ENCODE measurements around the gene HMGB2. TPM values are rescaled to one million over a fixed set of nuclear protein-coding genes. Genes with fewer than 3 reads are reported as not detected.

HMGB2 gene
- polyA plus RNA-seq, 1 donor from 2014 or later = 128 TPM

DNA sequence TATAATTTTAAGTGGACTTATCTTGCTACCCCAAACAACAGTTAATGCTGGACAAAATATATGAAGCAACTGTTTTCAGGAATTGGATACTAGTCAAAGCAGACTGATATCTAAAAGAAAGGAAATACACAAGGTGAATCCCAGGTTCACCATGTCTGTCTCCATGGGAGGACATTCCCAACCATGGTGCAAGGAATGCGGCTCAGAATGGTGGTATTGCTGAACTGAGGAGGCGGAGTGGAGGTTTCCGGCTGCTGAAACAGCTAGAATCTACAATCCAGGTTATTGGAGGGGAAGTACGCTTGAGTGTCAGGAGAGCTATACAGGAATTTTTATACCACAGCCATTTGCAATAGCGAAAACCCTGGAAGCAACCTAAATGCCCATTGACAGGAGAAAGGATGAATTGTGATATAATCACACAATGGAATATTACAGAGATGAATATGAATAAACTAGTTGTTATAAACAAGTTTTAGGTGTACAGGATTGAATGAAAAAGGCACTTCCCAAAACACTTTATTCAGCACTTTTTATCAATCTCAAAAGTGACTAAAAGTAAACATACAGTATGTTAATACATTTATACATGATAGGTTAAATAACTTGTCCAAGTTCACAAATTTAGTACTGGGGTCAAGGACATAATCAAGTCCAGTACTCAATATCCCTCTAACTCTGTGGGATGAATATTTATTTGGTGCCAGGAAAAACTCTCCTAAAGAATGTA, 9.0 kb downstream of the HMGB2 start:
- Mint-ChIP-seq H3K36me3 (peaks cover 7% of the 10 kb centered on the region), H3K27ac (peak overlapping the region in 1 of 3 donors; percentile 29), H3K4me1 (no peaks in the 10 kb centered on the region), H3K27me3 (no peaks in the 10 kb centered on the region), H3K4me3 (no peak overlapping the region), H3K9me3 (no peaks in the 10 kb centered on the region)

DNA sequence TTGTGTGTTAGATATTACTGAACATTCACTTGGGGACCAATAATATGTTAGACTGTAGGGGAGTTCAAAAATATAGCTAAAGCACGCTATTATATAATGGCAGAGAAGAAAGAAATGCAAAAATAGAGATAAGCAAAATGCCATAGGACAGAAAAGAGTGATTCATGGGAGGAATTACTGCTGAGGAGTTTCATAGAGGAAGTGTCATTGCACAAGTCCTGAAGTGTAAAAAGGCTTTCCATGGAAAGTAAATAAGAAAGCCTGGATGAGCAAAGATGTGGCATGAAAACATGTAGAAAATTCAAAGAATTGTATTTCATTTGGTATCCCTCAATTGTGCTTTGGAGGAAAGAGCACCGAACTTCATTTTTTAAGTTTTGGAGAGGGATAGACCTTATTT, 14.5 kb downstream of the HMGB2 start:
- Mint-ChIP-seq H3K4me1 (peaks cover 0 to 2% (median 0%) of the 10 kb centered on the region in 3 donors), H3K36me3 (peaks cover 5% of the 10 kb centered on the region), H3K27ac (no peak overlapping the region), H3K9me3 (no peaks in the 10 kb centered on the region), H3K27me3 (no peaks in the 10 kb centered on the region), H3K4me3 (no peak overlapping the region)

DNA sequence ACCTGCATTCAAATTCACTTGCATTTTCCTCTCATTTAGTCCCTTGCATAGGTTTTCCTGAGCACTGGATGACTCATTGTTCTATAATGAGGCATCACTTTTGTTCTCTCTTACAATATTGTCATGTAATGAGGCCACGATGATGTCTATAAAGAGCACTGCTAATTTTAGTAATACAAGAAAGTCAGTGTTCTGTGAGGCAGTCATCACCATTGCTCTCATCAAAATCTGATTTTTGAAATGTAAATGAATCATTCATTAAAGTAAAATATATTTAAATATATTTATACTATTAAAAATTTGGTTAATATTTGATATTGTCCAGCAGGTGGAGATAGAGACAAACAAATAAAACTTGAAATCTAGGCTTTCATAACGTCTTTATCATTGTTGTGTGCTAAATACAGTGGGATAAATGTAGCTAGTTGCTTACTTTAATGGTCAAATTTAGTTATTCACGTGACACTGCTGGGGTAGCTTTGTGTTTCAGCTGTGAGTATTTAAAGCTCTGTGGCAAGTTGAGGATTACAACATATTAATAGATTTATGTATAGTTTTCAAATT, 15.4 kb downstream of the HMGB2 start:
- no peaks in the 10 kb centered on the region for H3K27me3 Mint-ChIP-seq
- H3K4me3 Mint-ChIP-seq = no peak overlapping the region
- H3K27ac Mint-ChIP-seq = no peak overlapping the region
- no peaks in the 10 kb centered on the region for H3K9me3 Mint-ChIP-seq
- peaks cover 0 to 2% (median 0%) of the 10 kb centered on the region in 3 donors for H3K4me1 Mint-ChIP-seq
- peaks cover 5% of the 10 kb centered on the region for H3K36me3 Mint-ChIP-seq

DNA sequence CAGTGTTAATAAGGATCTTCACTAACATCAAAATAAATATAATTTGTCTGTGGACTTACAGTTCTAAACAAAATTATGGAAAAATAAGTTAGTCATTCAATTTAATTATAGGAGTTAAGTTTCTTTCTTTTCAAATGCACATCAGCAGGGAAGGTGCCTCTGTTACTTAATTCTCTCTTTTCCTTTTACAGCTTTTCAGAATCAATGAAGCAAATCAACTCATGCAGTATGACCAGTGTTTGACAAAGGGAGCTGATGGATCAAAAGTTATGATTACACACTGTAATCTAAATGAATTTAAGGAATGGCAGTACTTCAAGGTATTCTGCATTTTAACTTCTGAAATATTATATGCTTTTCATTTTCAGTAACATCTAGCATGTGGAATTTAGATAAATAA, 15.9 kb downstream of the HMGB2 start:
- H3K27ac Mint-ChIP-seq = no peak overlapping the region
- peaks cover 5% of the 10 kb centered on the region for H3K36me3 Mint-ChIP-seq
- no peak overlapping the region for H3K4me3 Mint-ChIP-seq
- peaks cover 0 to 2% (median 0%) of the 10 kb centered on the region in 3 donors for H3K4me1 Mint-ChIP-seq
- H3K27me3 Mint-ChIP-seq = no peaks in the 10 kb centered on the region
- no peaks in the 10 kb centered on the region for H3K9me3 Mint-ChIP-seq

DNA sequence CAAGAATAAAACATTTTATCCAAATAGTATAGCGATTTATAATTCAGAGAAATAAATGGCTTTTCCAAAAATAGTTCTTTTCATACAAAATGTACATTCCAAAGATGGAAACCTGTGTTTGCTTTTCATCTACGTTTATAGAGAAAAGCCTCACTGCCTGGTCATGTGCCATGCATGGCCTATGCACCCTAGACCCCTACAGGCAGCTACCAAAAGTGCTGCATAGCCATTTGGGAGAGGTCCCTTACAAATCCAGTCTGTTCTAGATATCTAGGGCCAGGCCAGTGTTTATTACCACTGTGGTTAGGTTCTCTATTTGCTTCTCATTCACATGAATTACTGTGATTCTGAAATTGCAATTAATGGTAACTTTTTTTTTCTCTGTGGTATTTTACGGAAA, 17.2 kb downstream of the HMGB2 start:
- H3K4me3 Mint-ChIP-seq = no peak overlapping the region

DNA sequence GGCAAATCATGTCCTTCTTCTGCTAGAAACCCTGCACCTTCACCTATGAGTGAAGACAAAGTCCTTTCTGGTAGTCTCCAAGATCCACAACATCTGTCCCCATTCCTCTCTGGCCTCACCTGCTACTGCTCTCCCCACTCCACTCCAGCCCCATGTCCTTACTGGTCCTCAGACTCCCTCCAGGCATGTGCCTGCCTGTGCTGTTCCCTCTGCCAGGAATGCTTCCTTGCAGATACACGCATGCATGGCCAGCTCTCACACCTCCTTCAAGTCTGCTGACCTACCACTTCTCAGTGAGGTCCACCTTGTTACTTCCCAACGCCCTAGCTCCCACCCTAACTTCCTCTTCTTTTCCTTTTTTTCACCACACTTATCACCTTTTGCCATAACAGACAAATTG, 18.1 kb downstream of the HMGB2 start:
- H3K4me1 Mint-ChIP-seq = peaks cover 0 to 2% (median 0%) of the 10 kb centered on the region in 3 donors
- peaks cover 3% of the 10 kb centered on the region for H3K36me3 Mint-ChIP-seq
- no peak overlapping the region for H3K4me3 Mint-ChIP-seq
- no peaks in the 10 kb centered on the region for H3K27me3 Mint-ChIP-seq
- H3K9me3 Mint-ChIP-seq = no peaks in the 10 kb centered on the region
- H3K27ac Mint-ChIP-seq = no peak overlapping the region

More for the DNA sequence above, 17.2 kb downstream of the HMGB2 start:
- Mint-ChIP-seq H3K4me1 (peaks cover 0 to 2% (median 0%) of the 10 kb centered on the region in 3 donors), H3K36me3 (peaks cover 6% of the 10 kb centered on the region), H3K9me3 (no peaks in the 10 kb centered on the region), H3K27me3 (no peaks in the 10 kb centered on the region), H3K27ac (no peak overlapping the region)

DNA sequence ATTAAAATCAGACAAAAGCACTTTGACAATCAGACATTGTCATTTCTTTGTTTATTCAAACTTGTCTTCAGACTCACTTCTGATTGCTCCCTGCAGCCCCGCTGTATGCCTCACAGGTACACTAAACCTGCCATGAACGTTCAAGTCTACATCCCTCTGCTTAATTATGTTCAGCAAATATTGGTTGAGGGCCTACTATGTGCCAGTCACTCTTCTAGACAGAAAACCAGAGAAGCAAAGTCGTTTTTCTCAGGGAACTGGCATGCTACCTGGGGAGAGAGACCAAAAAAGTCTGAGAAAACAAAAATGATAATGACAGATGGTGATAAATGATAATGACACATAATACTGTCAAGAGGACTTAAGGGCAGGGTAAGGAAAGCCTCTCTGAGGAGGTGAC, 19.4 kb downstream of the HMGB2 start:
- Mint-ChIP-seq H3K4me3 (no peak overlapping the region), H3K9me3 (no peaks in the 10 kb centered on the region), H3K4me1 (peaks cover 0 to 2% (median 2%) of the 10 kb centered on the region in 3 donors), H3K27me3 (no peaks in the 10 kb centered on the region), H3K27ac (no peak overlapping the region), H3K36me3 (peaks cover 2% of the 10 kb centered on the region)

DNA sequence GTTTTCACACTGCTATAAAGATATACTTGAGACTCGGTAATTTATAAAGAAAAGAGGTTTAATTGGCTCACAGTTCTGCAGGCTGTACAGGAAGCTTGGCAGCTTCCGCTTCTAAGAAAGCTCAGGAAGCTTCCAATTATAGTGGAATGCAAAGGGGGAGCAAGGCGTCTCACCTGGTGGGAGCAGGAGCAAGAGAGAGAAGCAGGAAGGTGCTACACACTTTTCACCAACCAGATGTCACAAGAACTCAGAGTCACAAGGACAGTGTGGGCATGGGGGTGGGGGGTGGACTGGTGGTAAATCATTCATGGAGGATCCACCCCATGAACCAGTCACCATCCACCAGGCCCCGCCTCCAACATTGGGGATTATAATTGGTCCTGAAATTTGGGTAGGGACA, 22.8 kb downstream of the HMGB2 start:
- Mint-ChIP-seq H3K4me1 (peaks cover 0 to 2% (median 0%) of the 10 kb centered on the region in 3 donors), H3K9me3 (no peaks in the 10 kb centered on the region), H3K27me3 (no peaks in the 10 kb centered on the region), H3K27ac (no peak overlapping the region), H3K36me3 (peaks cover 2% of the 10 kb centered on the region), H3K4me3 (no peak overlapping the region)

DNA sequence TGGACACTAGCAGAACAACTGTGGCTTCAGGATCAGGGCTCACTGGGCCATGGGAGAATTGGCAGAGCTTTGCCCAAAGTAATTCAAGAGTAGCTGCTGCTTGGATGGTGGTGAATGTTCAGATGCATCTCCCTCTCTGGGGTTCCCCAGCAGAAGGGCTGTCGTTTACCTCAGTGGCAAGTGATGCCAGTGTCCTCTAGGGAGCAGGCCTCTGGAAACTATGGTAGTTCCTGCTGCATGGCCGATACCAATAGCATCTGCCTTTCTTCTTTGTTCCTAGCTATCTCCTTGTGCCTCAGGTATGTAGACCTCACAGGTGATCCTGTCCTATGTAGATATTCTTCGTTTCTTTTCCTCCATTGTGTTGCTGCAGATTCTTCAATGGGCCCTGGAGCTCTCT, 26.4 kb downstream of the HMGB2 start:
- H3K4me3 Mint-ChIP-seq = no peak overlapping the region
- H3K36me3 Mint-ChIP-seq = peaks cover 19% of the 10 kb centered on the region
- no peak overlapping the region for H3K27ac Mint-ChIP-seq
- H3K4me1 Mint-ChIP-seq = peaks cover 0 to 3% (median 0%) of the 10 kb centered on the region in 3 donors
- no peaks in the 10 kb centered on the region for H3K27me3 Mint-ChIP-seq
- peaks cover 0 to 4% (median 2%) of the 10 kb centered on the region in 3 donors for H3K9me3 Mint-ChIP-seq

DNA sequence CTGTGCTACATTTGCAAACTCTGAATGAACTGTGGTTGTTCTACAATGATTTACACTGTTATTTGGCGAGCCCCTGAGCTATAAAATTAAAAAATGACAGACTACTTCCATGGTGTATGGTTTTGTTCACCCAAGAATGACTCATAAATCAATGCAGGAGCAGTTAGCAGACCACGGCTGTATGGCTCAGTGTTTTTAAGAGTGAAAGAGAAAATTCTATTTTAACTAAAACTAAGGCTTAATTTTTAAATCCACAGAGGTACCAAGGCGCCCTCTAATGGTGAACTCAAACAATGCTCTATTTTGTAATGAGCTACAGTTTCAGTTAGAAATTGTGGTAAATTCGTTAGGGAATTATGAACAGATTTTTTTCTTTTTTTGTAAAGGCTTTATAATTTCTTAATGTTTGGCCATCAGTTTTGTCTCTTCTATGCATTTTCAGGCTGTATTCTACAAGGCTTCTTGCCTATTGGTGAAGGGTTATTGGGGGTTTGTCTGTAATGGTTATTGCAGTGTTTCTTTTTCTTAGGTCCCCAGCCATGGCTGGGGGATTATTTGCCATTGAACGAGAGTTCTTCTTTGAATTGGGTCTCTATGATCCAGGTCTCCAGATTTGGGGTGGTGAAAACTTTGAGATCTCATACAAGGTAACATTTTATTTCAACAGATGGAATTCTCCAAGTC, 32.5 kb downstream of the HMGB2 start:
- Mint-ChIP-seq H3K4me1 (peaks cover 3 to 6% (median 3%) of the 10 kb centered on the region in 3 donors), H3K36me3 (peaks cover 19% of the 10 kb centered on the region), H3K4me3 (no peak overlapping the region), H3K9me3 (peaks cover 0 to 4% (median 2%) of the 10 kb centered on the region in 3 donors), H3K27me3 (no peaks in the 10 kb centered on the region), H3K27ac (peak overlapping the region in 1 of 3 donors; percentile 20)

DNA sequence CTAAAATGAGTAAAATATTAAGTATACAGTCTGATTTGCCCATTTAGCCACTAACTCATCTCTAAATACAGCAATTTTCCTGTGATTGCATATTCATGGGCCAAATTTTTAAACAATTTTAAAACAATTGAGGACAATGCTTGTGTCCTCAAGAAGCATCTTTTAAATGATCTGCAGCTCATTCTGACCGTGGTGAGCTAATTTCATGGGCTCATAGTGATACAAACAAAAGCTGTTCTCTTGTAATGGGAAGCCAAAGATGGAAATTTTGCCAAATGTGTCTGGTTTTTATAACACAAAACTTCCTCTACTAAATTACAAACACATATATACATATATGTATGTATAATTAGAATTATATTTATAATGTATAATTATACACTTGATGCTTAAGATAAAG, 39.7 kb downstream of the HMGB2 start:
- Mint-ChIP-seq H3K9me3 (no peaks in the 10 kb centered on the region), H3K27me3 (no peaks in the 10 kb centered on the region), H3K36me3 (no peaks in the 10 kb centered on the region), H3K4me1 (no peaks in the 10 kb centered on the region), H3K27ac (peak overlapping the region in 1 of 3 donors; percentile 23), H3K4me3 (no peak overlapping the region)

DNA sequence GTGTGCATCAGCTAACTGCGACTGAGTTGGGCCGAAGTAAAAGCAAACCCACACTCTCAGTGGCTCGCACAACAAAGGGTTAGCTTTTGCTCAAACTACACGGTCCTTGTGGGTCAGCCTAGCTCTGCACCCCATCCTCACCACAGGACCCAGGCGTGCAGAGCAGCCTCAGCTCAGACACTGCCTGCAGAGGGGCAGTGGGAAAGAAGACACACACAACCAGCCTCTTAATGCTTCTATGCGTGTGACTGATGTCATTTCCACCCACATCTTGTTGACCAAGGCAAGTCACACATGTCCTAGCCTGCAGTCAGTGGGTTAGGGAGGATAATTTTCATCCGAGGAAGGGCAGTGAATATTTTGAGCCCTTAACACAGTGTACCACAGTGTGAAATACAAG, 40.5 kb downstream of the HMGB2 start:
- H3K4me1 Mint-ChIP-seq = peaks cover 0 to 1% (median 0%) of the 10 kb centered on the region in 3 donors
- peak overlapping the region in 1 of 3 donors; percentile 39 for H3K27ac Mint-ChIP-seq
- no peaks in the 10 kb centered on the region for H3K9me3 Mint-ChIP-seq
- H3K4me3 Mint-ChIP-seq = no peak overlapping the region
- no peaks in the 10 kb centered on the region for H3K36me3 Mint-ChIP-seq
- H3K27me3 Mint-ChIP-seq = no peaks in the 10 kb centered on the region

DNA sequence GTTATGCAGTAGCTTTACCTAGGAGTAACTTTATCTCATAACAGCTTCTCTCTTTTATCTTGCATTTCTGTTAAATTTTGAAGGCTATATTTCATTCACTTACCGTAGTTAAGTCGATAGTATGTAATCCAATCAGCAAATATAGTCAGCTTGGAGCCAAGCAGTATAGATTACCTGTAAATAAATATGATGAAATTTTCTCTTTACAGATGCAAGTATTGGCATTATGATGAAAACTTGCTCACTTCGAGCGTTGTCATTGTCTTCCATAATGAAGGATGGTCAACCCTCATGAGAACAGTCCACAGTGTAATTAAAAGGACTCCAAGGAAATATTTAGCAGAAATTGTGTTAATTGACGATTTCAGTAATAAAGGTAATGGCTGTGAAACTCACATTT, 42.3 kb downstream of the HMGB2 start:
- Mint-ChIP-seq H3K27ac (no peak overlapping the region), H3K27me3 (no peaks in the 10 kb centered on the region), H3K4me1 (peaks cover 0 to 4% (median 1%) of the 10 kb centered on the region in 3 donors), H3K4me3 (no peak overlapping the region), H3K36me3 (peaks cover 1% of the 10 kb centered on the region), H3K9me3 (no peaks in the 10 kb centered on the region)

DNA sequence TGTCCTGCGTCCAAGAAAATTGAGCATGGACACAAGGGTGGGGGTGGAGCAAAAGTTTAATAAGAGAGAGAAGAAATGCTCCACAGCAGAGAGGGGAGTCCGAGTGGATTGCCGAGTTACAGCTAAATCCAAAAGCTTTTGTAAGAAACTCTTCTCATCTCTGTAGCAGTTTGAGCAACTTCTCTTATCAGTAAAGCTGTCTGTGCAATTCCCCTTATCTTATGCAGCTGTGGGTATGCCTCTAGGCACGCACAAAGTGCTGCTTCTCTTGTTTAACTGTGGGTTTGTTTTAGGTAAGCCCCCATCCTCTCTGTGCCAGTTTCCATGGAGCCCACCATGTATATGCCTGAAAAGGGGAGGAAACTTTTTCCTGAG, 44.8 kb downstream of the HMGB2 start:
- Mint-ChIP-seq H3K4me3 (peak overlapping the region in 1 of 4 donors; percentile 15), H3K27me3 (no peaks in the 10 kb centered on the region), H3K9me3 (peaks cover 0 to 7% (median 6%) of the 10 kb centered on the region in 3 donors), H3K4me1 (peaks cover 0 to 4% (median 1%) of the 10 kb centered on the region in 3 donors), H3K36me3 (peaks cover 9% of the 10 kb centered on the region), H3K27ac (no peak overlapping the region)

DNA sequence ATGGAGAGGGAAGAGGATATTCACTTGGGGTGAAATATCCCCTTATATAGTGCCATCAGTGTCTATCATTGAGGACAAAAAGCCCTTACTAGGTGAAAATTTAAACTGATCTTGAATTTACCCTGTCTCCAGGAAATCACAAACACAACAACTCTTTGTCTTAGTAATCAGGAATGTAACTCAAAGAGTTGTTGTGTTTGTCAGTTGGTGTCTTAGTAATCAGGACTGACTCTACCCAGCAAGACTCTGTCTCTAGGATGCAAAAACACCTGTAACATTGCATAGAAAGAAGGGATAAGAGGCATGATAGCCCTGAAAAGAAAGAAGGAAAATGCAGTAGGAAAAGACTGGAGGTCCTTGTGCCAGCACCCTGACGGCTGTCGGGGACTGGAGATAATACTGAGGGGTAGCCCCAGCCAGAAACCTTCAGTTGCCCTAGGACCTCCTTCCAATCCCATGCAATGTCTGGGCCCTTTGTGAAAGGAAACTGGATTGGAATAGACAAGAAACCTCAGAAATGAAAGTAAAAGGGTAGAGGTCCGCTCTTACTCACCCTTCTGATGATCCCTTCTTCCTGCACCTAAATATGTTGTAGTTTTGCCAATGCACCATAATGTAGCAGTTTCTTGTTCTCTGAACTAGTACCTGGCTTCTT, 45.3 kb downstream of the HMGB2 start:
- peak overlapping the region in 1 of 3 donors; percentile 36 for H3K27ac Mint-ChIP-seq
- peak overlapping the region in 1 of 4 donors; percentile 15 for H3K4me3 Mint-ChIP-seq
- H3K27me3 Mint-ChIP-seq = no peaks in the 10 kb centered on the region

More for the DNA sequence above, 45.3 kb downstream of the HMGB2 start:
- Mint-ChIP-seq H3K4me1 (peaks cover 0 to 4% (median 1%) of the 10 kb centered on the region in 3 donors), H3K9me3 (peaks cover 0 to 7% (median 6%) of the 10 kb centered on the region in 3 donors), H3K36me3 (peaks cover 9% of the 10 kb centered on the region)

Measured in IgD-negative memory B cell (primary cell).